Testis (tissue), 3 donors: ENCODE results near the gene ZNF83. TPM values are rescaled to one million over a fixed set of nuclear protein-coding genes. Genes with fewer than 3 reads are reported as not detected.

Experiments
- DNase-seq: peaks from one replicate; pipeline ENCODE4 v3.0.0-alpha.2; 2019
- H3K27ac ChIP-seq, 2 donors: fragments of 200-600 bp; sonication (generic); one replicate each; pipeline ENCODE4 v1.5.1; 2019
- H3K27me3 ChIP-seq: fragments of 200-600 bp; sonication (generic); one replicate; pipeline ENCODE4 v1.5.1; 2019
- H3K36me3 ChIP-seq: fragments of 200-600 bp; sonication (generic); one replicate; pipeline ENCODE4 v1.5.1; 2017; ENCODE audit warnings: low read depth; ENCODE audit errors: missing control alignments
- H3K4me1 ChIP-seq: fragments of 200-600 bp; sonication (generic); one replicate; pipeline ENCODE4 v1.5.1; 2019
- H3K4me3 ChIP-seq, 2 donors: fragments of 200-600 bp; sonication (generic); one replicate each; pipeline ENCODE4 v1.5.1; 2017 to 2019
- H3K9me3 ChIP-seq: fragments of 200-600 bp; sonication (generic); one replicate; pipeline ENCODE4 v1.5.1; 2017
- CTCF ChIP-seq, 3 experiments: fragments of 450-650 bp in 2 of 3; fragments of 200-600 bp in 1 of 3; sonication (generic) in 1 of 3; IDR thresholded peaks; one replicate each; pipeline ENCODE4 v1.5.1; 2016 to 2019; ENCODE audit warnings: antibody characterized with exemption in 3 of 3, mild to moderate bottlenecking in 2 of 3, moderate library complexity in 1 of 3
- POLR2A ChIP-seq: fragments of 450-650 bp; IDR thresholded peaks from one replicate; pipeline ENCODE4 v1.6.1; 2017; ENCODE audit warnings: antibody characterized with exemption, mild to moderate bottlenecking, moderate library complexity
- WGBS, 2 donors: methylation state at CpG; one replicate each; pipeline ENCODE4 v1.1.5; 2018; 5-methylcytosine and 5-hydroxymethylcytosine counted together
- intact Hi-C: fragments of 100-400 bp; cut with DNase I; formaldehyde crosslinking; loops from one replicate; pipeline ENCODE4 v1.15.1; 2023; ENCODE audit warnings: low total_unique reads
- polyA plus RNA-seq: library from polyadenylated mRNA; stranded (reverse); fragments of 350-450 nt; fragmentation: Illumina TruSeq; extraction: RNeasy Lipid Tissue Mini Kit (QIAGEN cat#74804); gene quantifications from one replicate; pipeline ENCODE4 v1.2.3, GENCODE V29; 2014; ENCODE audit warnings: low read depth, low replicate concordance; ENCODE audit not compliant: insufficient read depth
- small RNA-seq, 2 donors: library from RNA; depleted of rRNA; stranded (forward); fragments of <200 nt; gene quantifications; one replicate each; pipeline ENCODE3, GENCODE V24; 2016
- total RNA-seq, 2 donors: library from RNA; depleted of rRNA; stranded (reverse); fragments of >200 nt; gene quantifications; one replicate each; pipeline ENCODE4 v1.2.3, GENCODE V29; 2016

ZNF83 gene
- total and polyA plus RNA-seq, 3 donors from 2014 or later: 28.6 to 61.1 (median 50.8) TPM

- intact Hi-C loops: no loop called here
- no peak for TF ChIP-seq CTCF (IDR thresholded peaks at IDR 0.05)
- no peak for TF ChIP-seq POLR2A
Observed at GRCh38 chr19:52566588-52566987, 71.6 kb downstream of the ZNF83 start.

GRCh38 chr19:52566121-52566520, 72.0 kb downstream of the ZNF83 start:
- Histone ChIP-seq H3K9me3 (no peaks in the 10 kb centered on the region), H3K27me3 (no peaks in the 10 kb centered on the region), H3K4me3 (no peak overlapping the region), H3K27ac (no peak overlapping the region), H3K4me1 (peaks cover 3% of the 10 kb centered on the region), H3K36me3 (no peaks in the 10 kb centered on the region)
- no peak for DNase-seq
- TF ChIP-seq CTCF (IDR thresholded peaks at IDR 0.05): no peak
- no peak for TF ChIP-seq POLR2A
- 89 to 91% methylated on average over 6 of the region's 6 CpGs for WGBS, 2 donors
- intact Hi-C loops: no loop called here

More at GRCh38 chr19:52566588-52566987, 71.6 kb downstream of the ZNF83 start:
- 92 to 96% methylated on average over 2 of the region's 2 CpGs for WGBS, 2 donors
- peaks cover 3% of the 10 kb centered on the region for H3K4me1 ChIP-seq
- no peak overlapping the region for H3K4me3 ChIP-seq
- no peak for DNase-seq
- no peaks in the 10 kb centered on the region for H3K9me3 ChIP-seq
- no peaks in the 10 kb centered on the region for H3K27me3 ChIP-seq
- no peak overlapping the region for H3K27ac ChIP-seq
- no peaks in the 10 kb centered on the region for H3K36me3 ChIP-seq

Small RNAs within 50 kb of the gene (small RNA-seq; reads per million reads assigned to genes)
- gene RPL39P34: 0 reads per million in 2 donors

Other genes starting within 250 kb of the ZNF83 start
- 10 to 100 TPM; 53.7 to 55.4 TPM for gene ZNF528, start 240.5 kb downstream of the ZNF83 start, total RNA-seq
- gene ZNF528, start 240.5 kb downstream of the ZNF83 start, polyA plus RNA-seq: 31.6 TPM
- 1 to 10 TPM; 3.7 to 8.3 TPM for gene ZNF534, start 209.2 kb downstream of the ZNF83 start, total RNA-seq
- gene ZNF534, start 209.2 kb downstream of the ZNF83 start, polyA plus RNA-seq: 2.1 TPM
- 10 to 100 TPM; 18.0 to 23.1 TPM for gene ZNF578, start 184.8 kb downstream of the ZNF83 start, total RNA-seq
- 12.2 TPM for gene ZNF578, start 184.8 kb downstream of the ZNF83 start, polyA plus RNA-seq
- 10 to 100 TPM; 28.4 to 31.5 TPM for gene ZNF808, start 110.7 kb downstream of the ZNF83 start, total RNA-seq
- 10.0 TPM for gene ZNF808, start 110.7 kb downstream of the ZNF83 start, polyA plus RNA-seq
- gene ZNF701, start 68.1 kb downstream of the ZNF83 start, total RNA-seq: 10 to 100 TPM; 21.3 to 22.4 TPM
- 8.9 TPM for gene ZNF701, start 68.1 kb downstream of the ZNF83 start, polyA plus RNA-seq
- gene ZNF611, start 96.7 kb upstream of the ZNF83 start, total RNA-seq: 10 to 100 TPM; 17.8 to 26.8 TPM
- gene ZNF611, start 96.7 kb upstream of the ZNF83 start, polyA plus RNA-seq: 7.9 TPM
- gene ZNF600, start 148.4 kb upstream of the ZNF83 start, total RNA-seq: 1 to 10 TPM; 5.2 to 6.9 TPM
- gene ZNF600, start 148.4 kb upstream of the ZNF83 start, polyA plus RNA-seq: 2.7 TPM
- 10 to 100 TPM; 12.2 to 17.5 TPM for gene ZNF28, start 183.3 kb upstream of the ZNF83 start, total RNA-seq
- 8.8 TPM for gene ZNF28, start 183.3 kb upstream of the ZNF83 start, polyA plus RNA-seq
- 10 to 100 TPM; 13.5 to 21.7 TPM for gene ZNF468, start 219.3 kb upstream of the ZNF83 start, total RNA-seq
- 10.6 TPM for gene ZNF468, start 219.3 kb upstream of the ZNF83 start, polyA plus RNA-seq